COLO668 (cell line): Measurements from ENCODE around the gene SPATA7.

Experiments used
- DNase-seq: peaks from one replicate; lab custom pipeline; 2025; ENCODE audit not compliant: unreplicated experiment; lab: John Stamatoyannopoulos, UW

SPATA7 gene

GRCh38 chr14:88417594-88417993 lies 32.1 kb downstream of the SPATA7 start:
- DNase-seq: no peak

- DNase-seq: no peak
Measured at GRCh38 chr14:88420187-88420586, 34.7 kb downstream of the SPATA7 start.

- DNase-seq: no peak
Measured at GRCh38 chr14:88421286-88421685, 35.8 kb downstream of the SPATA7 start.

- DNase-seq: no peak
Measured at GRCh38 chr14:88422047-88422446, 36.6 kb downstream of the SPATA7 start.

- DNase-seq: no peak
Measured at GRCh38 chr14:88422919-88423650, 37.6 kb downstream of the SPATA7 start.

GRCh38 chr14:88424573-88424972 lies 39.1 kb downstream of the SPATA7 start:
- DNase-seq: no peak

GRCh38 chr14:88426271-88426670 lies 40.8 kb downstream of the SPATA7 start:
- DNase-seq: no peak

GRCh38 chr14:88430976-88431375 lies 45.5 kb downstream of the SPATA7 start:
- no peak for DNase-seq

- no peak for DNase-seq
Measured at GRCh38 chr14:88437658-88438057, 52.2 kb downstream of the SPATA7 start.

- no peak for DNase-seq
Measured at GRCh38 chr14:88439088-88439487, 53.6 kb downstream of the SPATA7 start.

- DNase-seq: no peak
Measured at GRCh38 chr14:88452231-88452630, 66.8 kb downstream of the SPATA7 start.

GRCh38 chr14:88454886-88455285 lies 69.4 kb downstream of the SPATA7 start:
- DNase-seq: no peak

- peak; percentile 20 for DNase-seq
Measured at GRCh38 chr14:88463318-88463717, 77.9 kb downstream of the SPATA7 start.

- no peak for DNase-seq
Measured at GRCh38 chr14:88468406-88468805, 82.9 kb downstream of the SPATA7 start.

- no peak for DNase-seq
Measured at GRCh38 chr14:88470542-88471440, 85.3 kb downstream of the SPATA7 start.

GRCh38 chr14:88473791-88474190 lies 88.3 kb downstream of the SPATA7 start:
- no peak for DNase-seq

- no peak for DNase-seq
Measured at GRCh38 chr14:88476214-88476774, 90.8 kb downstream of the SPATA7 start.

- DNase-seq: no peak
Measured at GRCh38 chr14:88476825-88477224, 91.4 kb downstream of the SPATA7 start.

GRCh38 chr14:88477513-88478250 lies 92.2 kb downstream of the SPATA7 start:
- DNase-seq: no peak

GRCh38 chr14:88478931-88479330 lies 93.5 kb downstream of the SPATA7 start:
- no peak for DNase-seq

GRCh38 chr14:88479574-88479987 lies 94.1 kb downstream of the SPATA7 start:
- no peak for DNase-seq
